Posterior cingulate gyrus (tissue), 11 donors: Measurements from ENCODE around the gene CDC42BPA.
A peak's percentile ranks its signal among the peaks of the same experiment; 100 is the strongest.
"Not testable (repeated sequence)": the region's sequence is repeated elsewhere in the genome, so short reads cannot be mapped to it uniquely, and the experiment has no call there.

Experiments used
- DNase-seq, 10 donors: peaks; one replicate each; pipeline versions ENCODE4 v3.0.0 to v3.0.0-alpha.2; 2020 to 2021; ENCODE audit warnings: mixed read lengths in 3 of 10
- intact Hi-C: fragments of 100-400 bp; cut with DNase I; formaldehyde crosslinking; loops from one replicate; pipeline ENCODE4 v1.15.1; 2023

The CDC42BPA gene

DNA sequence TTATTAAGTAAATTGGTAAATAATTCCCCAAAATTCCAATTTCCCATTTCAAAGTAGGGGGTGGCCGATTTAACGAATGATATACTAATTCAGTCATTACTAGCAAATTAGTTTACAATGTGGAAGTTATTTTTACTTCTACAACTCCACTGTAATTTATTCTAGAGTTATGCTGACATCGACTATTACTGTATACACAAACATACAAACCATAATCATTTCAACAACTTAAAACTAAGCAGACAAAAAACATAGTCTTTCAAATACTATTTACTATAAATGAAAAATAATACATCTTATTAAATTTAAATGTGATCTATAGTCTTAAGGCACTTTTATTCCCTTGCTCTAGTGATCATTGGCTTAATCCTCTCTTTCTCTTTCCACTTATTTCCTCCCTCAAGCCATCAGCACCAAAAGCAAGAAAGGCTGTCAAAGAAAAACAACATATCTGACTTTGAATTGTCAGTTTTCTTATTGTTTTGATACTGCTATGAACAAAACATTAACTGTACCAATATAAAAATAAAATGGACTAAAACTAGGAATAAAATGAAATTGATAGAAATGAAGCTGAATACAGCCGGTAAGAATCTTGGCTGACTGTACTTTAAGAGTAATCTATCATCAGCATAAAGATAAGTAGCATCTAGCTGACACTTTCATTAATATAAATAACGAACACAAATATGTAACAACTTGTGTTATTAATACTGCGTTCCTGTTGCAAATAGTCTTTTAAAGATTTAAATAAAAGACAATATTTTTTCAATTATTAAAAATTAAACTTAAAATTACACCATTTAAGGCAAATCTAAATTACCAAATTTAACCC is 4.1 kb downstream of the CDC42BPA start:
- intact Hi-C loops: no loop called here
- no peak for DNase-seq

DNA sequence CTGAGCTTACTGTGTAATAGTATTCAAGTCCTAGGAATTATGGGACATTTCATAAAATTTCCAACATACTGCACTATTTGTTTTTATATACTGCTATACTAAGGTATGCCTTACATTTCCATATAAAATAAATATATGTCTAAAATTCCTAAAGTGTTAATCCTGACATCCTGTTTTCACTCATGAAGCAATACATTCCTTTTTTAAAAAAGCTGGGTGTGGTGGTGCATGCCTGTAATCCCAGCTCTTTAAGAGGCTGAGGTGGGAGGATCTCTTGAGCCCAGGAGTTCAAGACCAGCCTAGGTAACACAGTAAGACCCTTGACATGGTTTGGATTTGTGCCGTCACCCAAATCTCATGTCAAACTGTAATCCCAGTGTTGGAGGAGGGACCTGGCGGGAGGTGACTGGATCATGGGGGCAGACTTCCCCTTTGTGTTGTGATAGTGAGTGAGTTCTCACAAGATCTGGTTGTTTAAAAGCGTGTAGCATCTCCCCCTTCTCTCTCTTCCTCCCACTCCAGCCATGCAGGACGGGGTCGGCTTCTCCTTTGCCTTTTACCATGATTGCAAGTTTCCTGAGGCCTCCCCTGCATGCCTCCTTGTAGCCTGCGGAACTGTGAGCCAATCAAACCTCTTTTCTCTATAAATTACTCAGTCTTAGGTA is 5.8 kb downstream of the CDC42BPA start:
- intact Hi-C loops: no loop called here
- no peak for DNase-seq

DNA sequence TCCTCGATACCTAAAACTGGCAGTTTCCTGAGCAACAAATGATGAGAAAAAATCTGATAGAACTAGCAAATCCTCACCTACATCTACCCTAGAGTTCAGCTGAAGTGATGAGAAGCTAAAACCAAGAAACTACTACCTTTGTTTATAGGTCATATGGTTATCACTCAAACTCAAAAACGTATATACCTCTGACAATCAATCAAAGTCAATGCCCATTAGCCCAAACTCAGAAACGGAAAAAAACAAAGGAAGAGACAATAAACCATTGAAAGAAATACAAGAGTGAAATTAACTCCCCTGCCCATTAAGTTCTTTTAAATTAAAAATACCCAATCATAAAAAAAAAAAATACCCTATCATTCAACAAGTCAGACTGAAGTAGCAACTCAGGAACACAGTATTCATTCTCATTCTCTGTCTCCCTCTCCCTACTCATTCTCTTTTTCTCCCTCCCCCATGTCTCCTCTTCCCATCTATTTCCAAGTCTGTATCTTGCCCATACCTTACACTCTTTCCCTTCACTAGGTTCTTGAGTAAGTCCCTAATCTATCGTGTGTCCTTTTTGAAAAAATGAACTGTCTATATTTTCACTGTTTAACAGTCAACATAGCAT is 6.8 kb downstream of the CDC42BPA start:
- intact Hi-C loops: no loop called here
- DNase-seq: no peak

DNA sequence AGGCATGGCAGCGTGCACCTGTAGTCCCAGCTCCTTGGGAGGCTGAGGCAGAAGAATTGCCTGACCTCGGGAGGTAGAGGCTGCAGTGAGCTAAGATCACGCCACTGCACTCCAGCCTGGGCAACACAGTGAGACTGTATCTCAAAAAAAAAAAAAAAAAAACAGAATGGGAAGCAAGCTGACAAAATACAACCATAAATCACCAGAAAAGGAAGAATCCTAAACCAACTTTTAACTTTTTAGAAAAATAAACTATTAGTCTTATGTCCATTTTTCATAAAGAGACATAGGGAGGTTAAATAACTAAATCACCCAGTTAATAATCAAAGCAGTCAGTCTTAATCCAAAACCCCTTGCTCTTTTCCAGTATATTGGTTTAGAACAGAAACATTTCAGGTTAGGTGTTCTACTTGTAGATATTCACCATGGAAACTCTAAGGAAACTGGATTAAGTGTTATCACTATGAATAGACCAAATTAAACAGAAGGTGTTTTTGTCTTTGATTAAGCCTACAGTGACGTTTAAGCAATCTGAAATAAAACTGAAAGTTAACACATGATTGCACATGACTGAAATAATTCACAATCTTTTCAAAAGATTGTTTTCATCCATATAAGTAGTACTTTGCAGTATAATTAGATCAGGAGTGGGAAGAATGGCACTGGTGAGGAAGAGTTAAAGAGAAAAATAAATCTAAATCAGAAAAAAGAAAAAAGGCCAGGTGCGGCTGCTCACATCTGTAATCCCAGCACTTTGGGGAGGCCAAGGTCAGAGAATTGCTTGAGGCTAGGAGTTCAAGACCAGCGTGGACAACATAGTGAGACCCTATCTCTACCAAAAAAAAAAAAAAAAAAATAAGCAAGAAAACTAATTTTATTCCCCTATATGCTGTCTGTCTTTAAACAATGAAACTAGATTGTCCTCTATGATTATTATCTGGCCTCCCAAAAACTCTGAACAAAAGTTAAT is 9.6 kb downstream of the CDC42BPA start:
- intact Hi-C loops: no loop called here
- DNase-seq: no peak

DNA sequence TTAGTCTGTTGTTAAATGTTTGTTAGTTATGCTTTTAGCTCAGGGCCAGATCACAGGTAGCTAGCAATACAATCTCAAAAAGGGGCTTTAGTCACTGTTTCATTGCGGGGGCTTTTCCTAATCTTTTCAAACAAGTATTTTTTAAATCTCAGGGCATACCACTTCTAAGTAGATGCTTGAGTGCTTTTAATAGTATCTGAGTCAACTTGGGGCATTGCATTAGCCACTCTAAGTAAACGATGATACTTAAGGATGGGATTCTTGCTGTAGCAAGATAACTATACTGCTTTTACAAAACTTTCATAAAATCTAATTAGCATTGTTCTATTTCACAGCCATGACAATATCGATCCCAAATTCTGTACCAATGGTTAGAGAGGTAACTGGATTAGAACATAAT is 11.6 kb downstream of the CDC42BPA start:
- DNase-seq: no peak
- intact Hi-C loops: no loop called here

DNA sequence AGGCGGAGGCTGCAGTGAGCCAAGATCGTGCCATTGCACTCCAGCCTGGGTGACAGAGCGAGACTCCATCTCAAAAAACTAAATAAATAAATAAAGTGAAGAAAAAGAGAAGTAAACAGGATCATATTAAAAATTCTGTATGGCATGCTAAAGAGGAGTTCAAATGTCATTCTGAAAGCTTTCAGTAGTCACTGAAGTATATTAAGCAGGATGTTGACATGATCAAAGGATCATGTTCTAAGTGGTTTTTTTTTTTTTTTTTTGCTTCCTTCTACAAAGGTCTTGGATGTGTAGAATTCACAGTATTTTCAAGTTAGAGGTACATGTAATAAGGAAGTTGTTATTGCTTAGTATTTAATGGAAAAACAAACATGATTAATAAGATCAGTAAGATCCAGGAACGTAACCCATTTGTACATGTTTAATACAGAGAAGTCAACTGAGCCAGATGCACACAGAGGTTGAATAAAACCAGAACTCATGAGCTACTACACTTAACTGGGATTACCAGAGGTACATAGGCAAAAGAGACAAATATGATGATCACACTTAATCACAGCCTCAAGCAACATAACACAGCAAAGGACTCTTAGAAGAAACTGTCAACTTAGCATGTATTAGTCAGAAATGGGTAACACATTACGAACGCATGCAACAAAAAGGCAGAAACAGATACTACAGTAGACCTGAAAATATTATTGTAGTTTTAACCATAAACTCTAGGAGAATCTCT is 12.2 kb downstream of the CDC42BPA start:
- no peak for DNase-seq
- intact Hi-C loops: no loop called here

DNA sequence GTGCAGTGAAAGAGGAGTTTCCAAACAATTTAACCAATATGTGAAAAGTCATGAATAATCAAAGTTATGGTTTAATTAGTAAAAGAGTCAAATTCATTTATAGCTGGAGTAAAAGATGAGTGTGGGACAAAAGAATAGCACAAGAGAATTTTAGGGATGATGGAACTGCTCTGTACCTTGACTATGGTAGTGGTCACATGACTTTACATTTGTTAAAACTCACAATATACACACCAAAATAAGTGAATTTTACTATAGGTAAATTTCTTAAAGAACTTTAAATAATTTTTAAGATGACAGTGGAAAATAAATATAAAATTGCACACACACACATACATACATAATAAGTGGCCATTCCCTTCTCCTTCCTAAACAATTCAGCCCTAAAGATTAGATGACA is 13.6 kb downstream of the CDC42BPA start:
- intact Hi-C loops: no loop called here
- no peak for DNase-seq

DNA sequence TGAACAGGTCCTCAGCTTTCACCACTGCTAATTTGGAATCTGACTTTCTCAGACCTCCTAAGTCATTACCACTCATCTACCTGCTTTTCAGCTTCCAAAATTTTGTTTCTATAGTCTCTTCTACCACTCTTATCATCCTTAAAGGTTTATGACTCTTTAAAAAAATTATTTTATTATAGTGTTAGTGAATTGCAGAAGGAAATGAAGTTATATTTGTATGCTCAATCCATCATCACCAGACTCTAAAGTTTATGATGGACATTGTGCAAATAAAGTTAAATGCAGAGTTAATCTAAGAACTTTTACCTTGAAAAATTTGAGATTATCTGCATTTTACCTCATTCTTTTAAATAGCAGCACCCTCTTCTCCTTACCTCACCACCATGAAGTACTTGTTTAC is 14.6 kb downstream of the CDC42BPA start:
- DNase-seq: no peak
- intact Hi-C loops: no loop called here

DNA sequence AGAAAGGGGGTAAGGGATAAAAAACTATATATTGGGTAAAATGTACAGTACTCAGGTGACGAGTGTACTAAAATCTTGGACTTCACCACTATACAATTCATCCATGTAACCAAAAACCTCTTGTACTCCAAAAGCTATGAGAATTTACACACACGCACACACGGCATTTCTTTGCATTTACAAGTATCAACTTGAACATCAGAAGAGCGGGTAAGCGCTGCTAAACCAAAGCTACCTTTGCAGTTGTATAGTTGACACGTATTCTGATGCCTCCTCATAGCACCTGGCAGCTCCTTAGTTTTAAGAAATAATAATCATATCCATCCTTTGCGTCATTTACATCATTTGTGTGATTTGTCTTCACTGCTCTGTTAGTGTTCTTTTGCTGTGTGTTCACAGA is 17.6 kb downstream of the CDC42BPA start:
- intact Hi-C loops: no loop called here
- no peak for DNase-seq

DNA sequence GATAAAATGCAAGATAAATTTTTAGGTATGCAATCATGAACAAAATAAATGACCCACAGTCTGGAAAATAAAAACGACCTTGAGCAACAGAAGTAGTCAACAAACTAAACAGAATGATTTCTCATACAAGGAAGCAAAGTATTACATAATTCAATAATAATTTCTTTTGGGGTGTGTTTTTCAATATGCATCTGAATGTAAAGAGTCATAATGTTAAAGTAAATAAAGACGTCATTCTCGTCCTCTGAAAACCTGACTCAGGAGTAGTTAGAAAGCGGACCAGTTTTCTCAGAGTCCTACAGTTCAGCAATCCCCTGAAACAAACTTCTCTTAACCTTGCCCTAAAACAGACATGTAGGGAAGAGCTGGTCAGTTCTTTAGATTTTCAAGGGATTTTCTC is 18.6 kb downstream of the CDC42BPA start:
- intact Hi-C loops: loop anchor here (10.0 kb wide), 1 partner anchor 65 kb away; no protein-coding TSS in a partner anchor
- DNase-seq: no peak

DNA sequence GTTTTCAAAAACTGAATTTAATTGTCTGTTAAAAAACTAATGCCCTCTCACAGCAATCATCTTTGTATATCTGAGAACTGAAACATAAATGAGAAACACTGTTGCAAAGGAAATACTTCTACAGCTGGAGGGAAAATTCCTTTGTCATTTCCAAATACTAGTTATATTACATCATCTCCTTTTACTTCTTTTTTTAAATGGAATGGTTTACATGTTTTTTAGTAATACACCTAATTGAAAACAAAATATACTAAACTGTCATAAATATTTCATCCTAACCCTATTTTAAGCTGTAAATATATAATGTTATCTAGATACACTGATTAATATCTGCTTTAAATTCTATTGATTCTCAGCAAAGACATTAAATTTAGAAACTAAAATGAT is 19.1 kb downstream of the CDC42BPA start:
- intact Hi-C loops: loop anchor here (10.0 kb wide), 1 partner anchor 64 kb away; no protein-coding TSS in a partner anchor

DNA sequence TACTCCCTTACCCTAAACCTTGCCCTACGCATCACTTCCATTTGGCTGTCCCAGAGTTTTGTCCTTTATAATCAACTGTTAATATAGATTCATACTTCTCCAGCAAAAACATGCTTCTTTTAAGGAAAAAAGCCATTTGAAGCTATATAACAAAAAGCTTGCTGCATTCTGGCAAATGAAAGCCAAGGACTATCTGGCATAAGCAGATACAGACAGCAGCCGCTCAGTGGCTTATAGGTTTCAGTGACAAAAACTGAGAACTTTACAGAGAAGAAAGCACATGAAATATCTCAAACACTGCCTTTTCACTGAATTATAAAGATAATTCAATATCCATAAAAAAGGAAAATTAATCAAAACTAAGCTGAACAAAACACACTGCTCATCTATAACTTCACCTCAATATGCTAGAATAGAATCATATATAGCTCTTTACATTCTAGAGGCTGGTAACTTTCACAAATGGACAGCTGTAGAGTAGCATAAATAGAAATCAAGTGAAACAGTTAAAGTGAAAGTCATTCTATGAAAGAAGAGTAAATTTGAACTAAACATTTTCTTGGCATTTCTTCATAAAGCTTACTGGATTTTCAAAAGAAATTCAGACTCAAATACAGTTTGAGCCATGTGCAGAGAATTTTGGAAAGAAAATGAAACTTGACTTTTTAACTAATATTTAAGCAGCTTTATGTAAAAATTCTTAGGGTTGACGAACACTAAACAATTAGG is 19.6 kb downstream of the CDC42BPA start:
- DNase-seq: no peak
- intact Hi-C loops: loop anchor here (10.0 kb wide), 1 partner anchor 64 kb away; no protein-coding TSS in a partner anchor

More for the DNA sequence above, 19.1 kb downstream of the CDC42BPA start:
- DNase-seq: no peak

DNA sequence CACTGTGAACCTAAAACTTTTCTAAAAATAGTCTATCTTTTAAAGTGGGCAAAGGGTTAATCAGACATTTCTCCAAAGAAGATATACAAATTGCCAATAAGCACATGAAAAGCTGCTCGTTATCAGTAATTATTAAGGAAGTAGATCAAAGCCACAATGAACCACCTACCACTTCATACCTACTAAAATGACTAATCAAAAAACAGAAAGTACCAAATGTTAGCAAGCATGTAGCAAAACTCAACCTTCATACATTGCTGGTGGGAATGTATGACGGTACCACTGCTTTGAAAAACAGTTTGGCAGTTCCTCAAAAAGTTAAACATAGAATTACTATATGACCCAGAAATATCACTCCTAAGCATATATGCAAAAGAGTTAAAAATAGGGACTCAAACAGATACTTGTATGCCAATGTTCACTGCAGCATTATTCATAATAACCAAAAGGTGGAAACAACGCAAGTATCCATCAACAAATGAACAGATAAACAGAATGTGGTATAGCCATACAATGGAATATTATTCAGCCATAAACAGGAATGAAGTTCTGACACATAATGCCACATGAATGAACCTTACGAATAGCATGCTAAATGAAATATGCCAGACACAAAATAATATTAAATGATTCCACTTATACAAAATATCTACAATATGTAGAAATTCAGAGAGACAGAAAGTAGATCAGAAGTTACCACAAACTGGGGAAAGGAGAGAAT is 21.1 kb downstream of the CDC42BPA start:
- intact Hi-C loops: loop anchor here (10.0 kb wide), 1 partner anchor 62 kb away; no protein-coding TSS in a partner anchor
- DNase-seq: no peak

DNA sequence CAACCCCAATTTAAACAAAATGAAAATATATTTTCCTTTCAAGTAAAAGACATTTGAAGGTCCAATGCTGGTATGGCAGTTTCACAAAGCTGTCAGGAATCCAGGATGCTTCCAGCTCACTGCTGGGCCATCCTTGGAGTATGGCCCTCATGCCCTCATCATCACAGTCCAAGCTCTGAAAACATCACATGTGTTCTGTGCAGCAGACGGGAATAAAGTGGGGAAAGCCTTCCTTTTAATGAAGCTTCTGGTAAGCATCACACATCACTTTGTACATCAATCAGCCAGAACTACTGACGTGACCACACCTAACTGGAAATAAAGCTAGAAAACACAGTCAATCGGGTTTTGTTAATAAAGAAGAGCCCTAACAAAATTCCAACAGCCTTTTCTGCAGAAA is 22.7 kb downstream of the CDC42BPA start:
- no peak for DNase-seq

DNA sequence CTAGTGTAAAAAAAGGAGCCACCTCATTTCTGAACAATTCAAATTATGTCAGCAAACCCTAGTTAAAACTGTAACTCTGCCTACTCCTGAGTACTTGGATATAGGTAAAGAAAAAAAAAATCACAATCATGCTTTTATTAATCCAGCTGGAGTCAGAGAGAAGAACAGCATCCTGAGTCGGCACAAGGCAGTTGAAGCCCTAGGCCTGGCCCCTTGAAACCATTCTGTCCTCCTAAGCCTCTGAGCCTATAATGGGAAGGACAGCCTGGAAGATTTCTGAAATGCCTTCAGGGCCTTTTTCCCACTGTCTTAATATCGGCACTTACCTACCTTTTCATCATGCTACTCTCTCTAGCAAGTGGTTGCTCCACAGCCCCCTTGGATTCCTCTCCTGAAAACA is 32.5 kb downstream of the CDC42BPA start:
- no peak for DNase-seq
- intact Hi-C loops: no loop called here

More for the DNA sequence above, 22.7 kb downstream of the CDC42BPA start:
- intact Hi-C loops: loop anchor here (10.0 kb wide), 1 partner anchor 61 kb away; no protein-coding TSS in a partner anchor

DNA sequence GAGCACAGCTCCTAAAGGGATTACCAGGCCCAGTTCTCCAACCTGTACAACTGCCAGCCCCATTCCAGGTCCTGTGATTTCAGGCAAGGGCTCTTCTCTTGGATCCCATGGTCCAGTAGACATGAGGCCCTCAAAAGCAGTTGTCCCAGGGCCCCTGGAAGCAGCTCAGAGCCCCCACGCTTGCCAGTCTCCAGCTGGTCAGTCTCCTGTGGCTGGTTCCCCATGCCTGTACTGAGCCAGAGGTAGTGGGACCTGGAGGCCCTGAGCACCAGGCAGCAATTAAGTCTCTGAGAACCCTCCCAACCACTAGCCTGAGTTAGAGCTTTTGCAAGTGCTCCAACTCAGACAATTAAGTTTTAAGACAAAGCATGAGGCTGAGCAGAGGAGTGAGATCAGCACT is 36.9 kb downstream of the CDC42BPA start:
- intact Hi-C loops: no loop called here

DNA sequence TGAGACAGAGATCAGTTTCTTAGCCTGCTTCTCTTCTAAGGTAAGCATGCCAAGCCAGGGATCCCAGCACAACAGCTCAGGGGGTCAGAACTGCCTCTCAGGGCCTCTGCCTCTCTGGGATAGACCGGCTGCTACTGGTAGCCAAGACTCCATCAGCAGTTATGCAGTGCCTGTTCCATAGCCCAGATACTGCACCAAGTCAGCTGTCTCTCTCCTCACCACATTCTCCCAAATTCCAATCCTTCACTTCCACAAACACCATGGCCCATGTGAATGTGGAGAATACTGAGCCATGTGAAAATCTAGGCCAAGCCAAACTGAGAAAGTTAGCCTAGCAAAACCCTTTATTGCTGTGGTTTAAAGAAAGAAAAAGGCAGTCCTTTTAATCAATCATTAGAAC is 37.5 kb downstream of the CDC42BPA start:
- intact Hi-C loops: no loop called here
- DNase-seq: no peak

More for the DNA sequence above, 36.9 kb downstream of the CDC42BPA start:
- DNase-seq: peak in 1 of 10 donors; percentile 22

DNA sequence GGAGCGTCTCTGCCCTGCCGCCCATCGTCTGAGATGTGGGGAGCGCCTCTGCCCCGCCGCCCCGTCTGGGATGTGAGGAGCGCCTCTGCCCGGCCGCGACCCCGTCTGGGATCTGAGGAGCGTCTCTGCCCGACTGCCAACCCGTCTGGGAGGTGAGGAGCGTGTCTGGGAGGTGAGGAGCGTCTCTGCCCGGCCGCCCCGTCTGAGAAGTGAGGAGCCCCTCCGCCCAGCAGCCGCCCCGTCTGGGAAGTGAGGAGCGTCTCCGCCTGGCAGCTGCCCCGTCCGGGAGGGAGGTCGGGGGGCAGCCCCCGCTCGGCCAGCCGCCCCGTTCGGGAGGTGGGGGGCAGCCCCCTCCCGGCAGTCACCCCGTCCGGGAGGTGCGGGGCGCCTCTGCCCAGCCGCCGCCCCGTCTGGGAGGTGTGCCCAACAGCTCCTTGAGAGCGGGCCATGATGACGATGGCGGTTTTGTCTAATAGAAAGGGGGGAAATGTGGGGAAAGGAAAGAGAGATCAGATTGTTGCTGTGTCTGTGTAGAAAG is 42.1 kb downstream of the CDC42BPA start:
- peak in 1 of 10 donors; percentile 62 for DNase-seq
- intact Hi-C loops: not testable (repeated sequence)
